GM21786 (cell line): ENCODE measurements around the gene ANO10.
"Not testable (repeated sequence)": the region's sequence is repeated elsewhere in the genome, so short reads cannot be mapped to it uniquely, and the experiment has no call there.

Source experiments
- ATAC-seq: cut with Tn5 transposase; IDR thresholded peaks from one replicate; pipeline ENCODE4 v1.9.1; 2021; ENCODE audit not compliant: unreplicated experiment

Gene ANO10, protein sequence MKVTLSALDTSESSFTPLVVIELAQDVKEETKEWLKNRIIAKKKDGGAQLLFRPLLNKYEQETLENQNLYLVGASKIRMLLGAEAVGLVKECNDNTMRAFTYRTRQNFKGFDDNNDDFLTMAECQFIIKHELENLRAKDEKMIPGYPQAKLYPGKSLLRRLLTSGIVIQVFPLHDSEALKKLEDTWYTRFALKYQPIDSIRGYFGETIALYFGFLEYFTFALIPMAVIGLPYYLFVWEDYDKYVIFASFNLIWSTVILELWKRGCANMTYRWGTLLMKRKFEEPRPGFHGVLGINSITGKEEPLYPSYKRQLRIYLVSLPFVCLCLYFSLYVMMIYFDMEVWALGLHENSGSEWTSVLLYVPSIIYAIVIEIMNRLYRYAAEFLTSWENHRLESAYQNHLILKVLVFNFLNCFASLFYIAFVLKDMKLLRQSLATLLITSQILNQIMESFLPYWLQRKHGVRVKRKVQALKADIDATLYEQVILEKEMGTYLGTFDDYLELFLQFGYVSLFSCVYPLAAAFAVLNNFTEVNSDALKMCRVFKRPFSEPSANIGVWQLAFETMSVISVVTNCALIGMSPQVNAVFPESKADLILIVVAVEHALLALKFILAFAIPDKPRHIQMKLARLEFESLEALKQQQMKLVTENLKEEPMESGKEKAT

GRCh38 chr3:43621656-43622432 is at the start of gene ANO10:
Gene ANO10 (minus strand): TSS chr3:43622011. CDS start chr3:43605852, 16,159 bp downstream.
- peak; percentile 97 for ATAC-seq

GRCh38 chr3:43670635-43671522 is 49.1 kb upstream of the ANO10 start:
- ATAC-seq, result no peak

DNA sequence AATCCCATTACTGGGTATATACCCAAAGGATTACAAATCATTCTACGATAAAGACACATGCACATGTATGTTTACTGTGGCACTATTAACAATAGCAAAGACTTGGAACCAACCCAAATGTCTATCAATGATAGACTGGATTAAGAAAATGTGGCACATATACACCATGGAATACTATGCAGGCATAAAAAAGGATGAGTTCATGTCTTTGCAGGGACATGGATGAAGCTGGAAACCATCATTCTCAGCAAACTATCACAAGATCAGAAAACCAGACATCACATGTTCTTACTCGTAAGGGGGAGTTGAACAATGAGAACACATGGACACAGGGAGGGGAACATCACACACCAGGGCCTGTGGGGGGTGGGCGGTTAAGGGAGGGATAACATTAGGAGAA is 43.2 kb upstream of the ANO10 start:
- ATAC-seq, result not testable (repeated sequence)

GRCh38 chr3:43661376-43661775 is 39.6 kb upstream of the ANO10 start:
- not testable (repeated sequence) for ATAC-seq

DNA sequence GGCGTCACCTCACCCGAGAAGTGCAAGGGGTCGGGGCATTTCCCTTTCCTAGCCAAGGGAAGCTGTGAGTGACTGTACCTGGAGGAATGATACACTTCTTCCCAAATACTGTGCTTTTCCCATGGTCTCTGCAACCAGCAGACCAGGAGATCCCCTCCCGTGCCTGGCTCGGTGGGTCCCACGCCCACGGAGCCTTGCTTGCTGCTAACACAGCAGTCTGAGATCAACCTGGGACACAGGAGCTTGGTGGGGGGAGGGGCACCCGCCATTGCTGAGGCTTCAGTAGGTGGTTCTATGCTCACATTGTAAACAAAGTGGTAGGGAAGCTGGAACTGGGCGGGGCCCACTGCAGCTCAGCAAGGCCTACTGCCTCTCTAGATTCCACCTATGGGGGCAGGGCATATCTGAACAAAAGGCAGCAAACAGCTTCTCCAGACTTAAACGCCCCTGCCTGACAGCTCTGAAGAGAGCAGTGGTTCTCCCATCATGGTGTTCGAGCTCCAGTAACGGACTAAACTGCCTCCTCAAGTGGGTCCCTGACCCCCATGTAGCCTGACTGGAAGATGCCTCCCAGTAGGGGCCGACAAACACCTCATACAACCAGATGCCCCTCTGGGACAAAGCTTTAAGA is 37.6 kb upstream of the ANO10 start:
- no peak for ATAC-seq

GRCh38 chr3:43656390-43656789 is 34.6 kb upstream of the ANO10 start:
- ATAC-seq, result not testable (repeated sequence)

- ATAC-seq, result no peak
These were observed 28.5 kb upstream of the ANO10 start for GRCh38 chr3:43650345-43650744.

- no peak for ATAC-seq
These were observed 27.7 kb upstream of the ANO10 start for GRCh38 chr3:43649365-43649968.

DNA sequence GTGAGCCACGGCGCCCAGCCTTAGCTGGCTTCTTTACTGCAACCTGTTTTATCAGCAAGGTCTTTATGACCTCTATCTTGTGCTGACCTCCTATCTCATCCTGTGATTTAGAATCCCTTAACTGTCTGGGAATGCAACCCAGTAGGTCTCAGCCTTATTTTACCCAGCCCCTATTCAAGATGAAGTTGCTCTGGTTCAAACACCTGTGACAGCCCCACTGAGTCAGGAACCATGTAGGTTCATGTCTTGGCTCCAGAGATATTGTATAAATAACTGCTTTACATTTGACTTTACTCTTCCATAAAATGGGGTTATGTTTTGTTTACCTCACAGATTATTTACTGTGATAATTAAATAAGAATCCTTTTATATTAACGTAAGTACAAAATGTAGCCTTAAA is 27.1 kb upstream of the ANO10 start:
- ATAC-seq, result no peak

- ATAC-seq, result no peak
These were observed 25.7 kb upstream of the ANO10 start for GRCh38 chr3:43647331-43648166.

DNA sequence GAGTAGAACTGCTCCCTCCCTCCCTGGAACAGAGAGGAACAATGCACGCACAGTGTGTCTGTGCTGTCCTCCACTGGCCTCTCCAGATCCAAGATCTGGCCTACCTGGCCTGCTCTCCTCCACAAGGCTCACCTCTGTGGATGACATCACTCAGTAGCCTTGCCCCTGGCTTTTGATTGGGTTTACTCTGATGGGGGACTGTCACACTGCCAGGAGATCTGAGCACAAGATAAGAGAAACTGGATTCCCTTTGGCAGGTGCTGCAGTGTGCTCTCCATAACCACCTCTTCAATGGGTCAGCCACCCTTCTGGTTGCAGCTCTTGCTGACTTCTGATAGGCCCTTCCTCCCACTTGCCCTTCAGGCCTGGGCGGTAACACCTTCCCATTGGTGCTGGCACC is 22.6 kb upstream of the ANO10 start:
- ATAC-seq, result no peak

DNA sequence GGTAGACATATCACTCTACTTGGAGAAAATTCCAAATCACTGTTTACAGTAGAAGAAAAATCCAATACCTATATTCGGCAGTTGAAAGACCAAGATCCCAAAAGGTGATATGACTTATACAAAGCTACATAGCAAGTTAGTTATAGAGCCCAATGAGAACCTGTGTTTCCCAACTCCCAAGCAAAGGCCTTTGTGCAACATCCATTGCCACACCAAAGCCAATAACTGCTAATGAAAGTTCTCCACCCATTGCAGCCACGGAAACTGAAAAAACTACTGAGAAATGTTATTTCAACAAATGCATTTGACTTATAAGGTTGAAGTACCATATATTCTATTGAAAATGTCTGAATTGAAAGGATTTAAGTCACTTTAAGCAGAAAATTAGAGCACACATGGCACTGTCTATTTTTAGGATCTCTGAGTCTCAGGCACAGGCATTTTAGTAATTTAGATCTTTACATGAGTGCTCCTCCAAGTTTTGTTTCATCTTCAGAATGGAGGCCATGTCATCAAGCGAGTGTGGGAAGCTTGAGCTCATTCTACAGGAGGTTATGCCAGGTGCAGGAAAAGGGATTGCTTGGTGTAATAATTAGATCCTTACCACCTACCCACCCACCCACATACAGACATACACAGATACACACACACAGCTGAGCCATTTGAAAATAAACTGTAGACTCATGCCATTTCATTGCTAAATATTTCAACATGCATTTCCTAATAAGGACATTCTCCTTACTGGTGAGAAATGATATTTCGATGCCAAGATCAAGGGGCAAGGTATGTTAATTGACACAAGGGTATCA is 19.7 kb upstream of the ANO10 start:
- ATAC-seq, result no peak

DNA sequence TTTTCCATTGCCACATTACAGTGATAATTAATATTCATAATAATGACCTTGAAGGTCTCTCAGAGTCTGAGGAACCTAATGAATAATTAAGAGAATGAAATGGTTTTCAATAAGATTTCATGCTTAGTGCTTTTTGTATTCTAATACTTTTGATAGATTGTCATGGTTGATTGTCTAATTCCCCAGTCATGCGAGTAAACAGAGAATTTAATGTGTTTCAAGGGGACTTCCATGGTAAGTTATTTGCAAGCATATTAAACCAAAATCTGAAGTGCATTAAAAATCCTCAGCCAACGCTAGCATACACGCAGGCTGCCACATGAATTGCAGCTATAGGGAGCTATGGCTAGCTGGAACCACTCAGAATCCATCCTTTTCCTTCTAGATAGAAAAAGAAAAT is 18.9 kb upstream of the ANO10 start:
- no peak for ATAC-seq

- ATAC-seq, result peak; percentile 57
These were observed 17.0 kb upstream of the ANO10 start for GRCh38 chr3:43638594-43639447.

DNA sequence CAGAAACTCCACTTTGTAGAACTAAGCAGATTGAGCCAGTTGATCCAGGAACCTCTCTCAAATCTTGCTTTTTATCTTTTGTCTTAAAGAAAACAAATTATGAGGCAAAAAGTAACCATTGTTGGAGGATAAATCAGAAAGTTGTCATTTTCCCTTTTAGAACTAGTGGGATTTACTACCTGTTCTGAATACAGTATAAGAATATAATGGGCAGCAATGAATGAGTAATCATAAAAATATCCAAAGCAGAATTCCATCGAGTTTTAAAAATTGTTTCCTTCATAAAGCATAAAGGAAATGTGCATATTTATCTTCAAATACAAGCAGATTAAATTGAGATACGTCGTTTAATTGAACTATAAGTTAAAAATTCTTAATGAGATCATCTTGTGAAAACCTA is 15.9 kb upstream of the ANO10 start:
- no peak for ATAC-seq

- ATAC-seq, result no peak
These were observed 11.2 kb upstream of the ANO10 start for GRCh38 chr3:43632986-43633385.

GRCh38 chr3:43632269-43632733 is 10.5 kb upstream of the ANO10 start:
- no peak for ATAC-seq
